CD4-positive, alpha-beta T cell treated with Interleukin-6 for 4 hours (primary cell): ENCODE results near the gene CRELD1.
A peak's percentile ranks its signal among the peaks of the same experiment; 100 is the strongest.

Source experiments
- DNase-seq: peaks from one replicate; pipeline ENCODE4 v3.0.0-alpha.2; 2020; ENCODE audit warnings: mixed read lengths

The CRELD1 gene

DNA sequence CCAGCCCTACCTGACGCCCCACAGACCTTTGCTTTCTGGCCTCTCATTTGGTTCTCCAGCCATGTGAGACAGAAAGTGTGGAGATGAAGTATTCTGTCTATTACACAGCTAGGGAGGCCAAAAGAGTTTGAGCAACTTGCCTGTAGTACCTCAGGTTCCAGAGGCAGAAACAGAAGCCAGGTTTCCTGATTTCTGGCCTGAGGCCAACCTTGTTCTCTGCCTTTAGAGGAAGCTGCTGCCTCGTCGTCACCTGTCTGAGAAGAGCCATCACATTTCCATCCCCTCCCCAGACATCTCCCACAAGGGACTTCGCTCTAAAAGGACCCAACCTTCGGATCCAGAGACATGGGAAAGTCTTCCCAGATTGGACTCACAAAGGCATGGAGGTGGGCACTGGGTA lies 27.2 kb upstream of the CRELD1 start:
- DNase-seq: no peak

DNA sequence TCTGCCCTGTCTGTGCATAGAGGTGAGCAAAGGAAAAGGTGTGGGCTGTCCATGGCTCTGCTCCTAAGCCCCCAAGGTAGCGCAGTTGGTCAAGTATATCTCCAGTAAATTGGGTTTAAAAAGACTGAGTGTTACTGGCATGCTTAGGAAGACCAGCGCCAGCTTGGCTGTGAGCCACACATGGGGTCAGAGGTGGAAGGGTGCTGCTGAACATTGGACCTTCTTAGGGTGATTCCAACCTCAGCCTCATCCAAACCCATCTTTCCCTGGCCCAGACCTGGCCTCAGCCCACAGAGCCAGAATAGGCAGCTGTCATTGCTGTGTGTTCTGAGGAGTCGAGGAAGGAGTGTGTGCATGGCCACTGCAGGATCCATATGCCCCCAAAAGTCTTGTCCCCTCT lies 25.3 kb upstream of the CRELD1 start:
- DNase-seq: no peak

DNA sequence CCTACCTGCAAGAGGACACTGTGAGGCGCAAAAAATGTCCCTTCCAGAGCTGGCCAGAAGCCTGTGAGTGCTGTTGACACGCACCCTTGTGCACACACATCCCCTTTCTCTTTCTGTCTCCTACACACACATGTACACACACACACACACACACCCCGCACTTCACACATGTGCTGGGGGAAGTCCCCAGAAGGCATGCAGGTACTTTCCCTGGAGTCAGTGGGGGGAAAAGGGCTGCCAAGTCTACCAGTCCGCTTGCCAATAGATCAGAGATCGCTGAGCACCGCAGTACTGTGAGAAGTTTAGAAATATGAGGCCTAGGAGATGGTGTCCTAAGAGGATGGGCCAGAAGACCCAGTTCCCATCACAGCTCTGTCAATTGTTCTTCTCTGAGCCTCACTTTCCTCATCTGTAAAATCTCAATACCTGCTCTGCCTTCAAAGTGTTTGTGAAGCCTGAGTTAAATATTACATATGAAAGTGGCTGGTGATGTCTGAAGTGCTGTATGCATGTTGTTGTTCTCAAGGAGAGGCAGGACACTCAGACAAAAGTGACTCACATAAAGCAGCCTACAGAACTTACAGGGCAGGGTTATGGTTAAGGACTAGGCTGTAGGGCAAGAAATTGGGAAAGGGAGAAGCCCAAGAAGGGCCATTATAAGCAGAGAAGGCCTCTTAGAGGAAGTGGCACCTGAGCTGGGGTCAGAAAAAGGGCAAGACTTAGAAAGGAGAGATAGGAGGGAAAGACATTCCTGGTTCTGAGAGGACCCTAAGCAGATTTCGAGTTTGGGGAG lies 24.2 kb upstream of the CRELD1 start:
- DNase-seq: no peak

DNA sequence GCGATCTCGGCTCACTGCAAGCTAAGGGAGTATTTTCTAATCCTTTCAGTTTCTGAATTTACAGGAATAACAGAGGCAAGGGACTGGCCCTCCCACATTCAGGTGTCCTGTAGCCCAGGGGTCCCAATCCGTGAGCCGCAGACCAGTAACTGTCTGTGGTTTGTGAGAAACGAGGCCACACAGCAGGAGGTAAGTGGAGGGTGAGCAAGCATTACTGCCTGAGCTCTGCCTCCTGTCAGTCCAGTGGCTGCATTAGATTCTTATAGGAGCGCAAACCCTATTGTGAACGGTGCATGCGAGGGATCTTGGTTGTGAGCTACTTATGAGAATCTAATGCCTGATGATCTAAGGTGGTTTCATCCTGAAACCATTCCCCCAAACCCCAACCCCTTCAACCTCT lies 21.8 kb upstream of the CRELD1 start:
- no peak for DNase-seq

DNA sequence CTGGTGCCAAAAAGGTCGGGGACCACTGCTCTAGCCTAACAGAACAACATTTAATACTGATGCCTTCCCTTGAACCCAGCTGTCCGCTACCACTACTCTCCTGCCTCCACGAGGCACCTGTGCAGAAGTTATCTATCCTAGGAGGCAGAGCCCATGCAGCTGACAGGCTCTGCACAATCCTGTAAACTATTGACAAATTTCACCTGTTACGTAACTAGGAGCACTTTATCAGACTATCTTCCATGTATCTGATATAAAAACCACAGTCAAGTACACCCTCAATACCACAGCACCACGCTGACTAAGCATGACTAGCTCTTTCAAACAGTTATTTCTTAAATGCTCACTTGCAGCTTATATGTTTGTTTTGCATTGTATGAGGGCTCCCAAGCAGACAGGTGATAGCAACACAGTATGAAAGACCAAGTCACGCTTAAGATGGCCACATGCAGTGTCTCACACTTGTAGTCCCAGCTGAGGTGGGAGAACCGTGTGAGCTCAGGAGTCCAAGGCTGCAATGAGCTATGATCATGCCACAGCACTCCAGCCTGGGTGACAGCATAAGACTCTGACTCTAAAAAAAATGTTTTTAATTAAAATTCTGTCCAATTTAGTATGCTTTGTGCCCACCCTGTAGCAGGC lies 21.2 kb upstream of the CRELD1 start:
- DNase-seq: peak; percentile 44

DNA sequence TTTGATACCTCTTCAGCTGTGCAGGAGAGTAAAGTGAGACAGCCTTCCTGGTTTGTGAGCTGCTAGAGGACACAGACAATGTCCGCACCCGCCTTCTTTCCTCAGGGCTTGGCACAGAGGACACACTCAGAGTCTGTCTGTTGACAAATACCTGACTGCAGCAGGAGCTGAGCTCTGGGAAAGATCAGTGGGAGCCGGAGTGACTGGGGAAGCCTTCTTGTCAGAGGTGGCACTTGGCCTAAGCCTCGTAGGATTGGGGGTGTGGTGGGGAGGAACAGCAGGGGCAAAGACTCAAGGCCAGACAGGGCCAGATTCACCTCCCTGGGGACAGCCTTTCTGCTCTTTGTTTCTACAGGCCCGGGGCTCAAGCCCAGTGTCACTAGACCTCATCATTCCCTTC lies 20.0 kb upstream of the CRELD1 start:
- DNase-seq: no peak

DNA sequence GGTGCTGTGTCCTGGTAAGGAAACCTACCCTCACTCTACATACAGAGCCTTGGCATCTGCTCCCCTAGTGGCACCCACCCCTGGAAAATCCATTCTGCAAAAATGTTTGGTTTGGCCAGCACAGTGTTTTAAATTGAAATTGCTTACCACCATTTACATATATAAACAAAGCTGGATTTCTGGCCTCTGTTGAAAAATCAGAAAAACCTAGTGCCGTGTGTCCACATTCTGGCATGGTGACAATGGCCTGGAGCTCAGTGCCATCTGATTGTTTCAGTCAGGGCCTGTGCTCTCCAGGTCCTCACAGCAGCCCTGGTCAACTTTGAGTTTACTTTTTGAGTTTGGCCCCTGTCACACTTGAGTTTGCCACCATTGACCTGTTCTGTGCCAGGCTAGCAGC lies 19.6 kb upstream of the CRELD1 start:
- DNase-seq: no peak

DNA sequence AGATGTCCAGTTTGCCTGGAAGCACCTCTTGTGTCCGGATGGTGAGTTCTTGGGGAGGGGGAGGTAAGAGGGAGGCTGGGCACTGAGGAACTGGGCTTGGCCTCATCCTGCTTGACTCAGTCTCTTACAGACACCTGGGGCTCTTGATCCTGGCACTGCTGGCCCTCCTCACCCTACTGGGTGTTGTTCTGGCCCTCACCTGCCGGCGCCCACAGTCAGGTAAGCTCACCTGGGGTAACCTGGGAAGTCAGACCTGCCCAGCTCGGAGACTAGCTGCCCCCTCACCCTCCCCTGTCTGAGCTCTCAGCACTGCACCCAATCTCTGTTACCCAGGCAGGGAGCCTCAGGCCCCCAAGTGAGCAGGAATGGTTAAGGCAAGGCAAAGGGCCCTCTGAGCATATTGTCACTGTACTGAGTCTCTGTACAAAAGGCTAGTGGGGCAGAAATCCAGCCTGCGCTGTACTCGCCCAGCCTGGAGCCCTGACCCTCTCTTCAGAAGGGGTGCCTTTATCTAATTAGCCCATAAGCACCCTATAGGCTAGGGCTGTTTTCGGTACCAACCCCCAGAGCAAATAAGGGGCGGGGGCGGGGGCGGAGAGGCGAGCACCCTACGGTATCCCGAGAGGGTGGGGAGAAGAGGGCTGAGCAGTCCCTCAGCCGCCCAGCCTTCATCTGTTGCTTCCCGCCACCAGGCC lies 18.9 kb upstream of the CRELD1 start:
- DNase-seq: no peak

DNA sequence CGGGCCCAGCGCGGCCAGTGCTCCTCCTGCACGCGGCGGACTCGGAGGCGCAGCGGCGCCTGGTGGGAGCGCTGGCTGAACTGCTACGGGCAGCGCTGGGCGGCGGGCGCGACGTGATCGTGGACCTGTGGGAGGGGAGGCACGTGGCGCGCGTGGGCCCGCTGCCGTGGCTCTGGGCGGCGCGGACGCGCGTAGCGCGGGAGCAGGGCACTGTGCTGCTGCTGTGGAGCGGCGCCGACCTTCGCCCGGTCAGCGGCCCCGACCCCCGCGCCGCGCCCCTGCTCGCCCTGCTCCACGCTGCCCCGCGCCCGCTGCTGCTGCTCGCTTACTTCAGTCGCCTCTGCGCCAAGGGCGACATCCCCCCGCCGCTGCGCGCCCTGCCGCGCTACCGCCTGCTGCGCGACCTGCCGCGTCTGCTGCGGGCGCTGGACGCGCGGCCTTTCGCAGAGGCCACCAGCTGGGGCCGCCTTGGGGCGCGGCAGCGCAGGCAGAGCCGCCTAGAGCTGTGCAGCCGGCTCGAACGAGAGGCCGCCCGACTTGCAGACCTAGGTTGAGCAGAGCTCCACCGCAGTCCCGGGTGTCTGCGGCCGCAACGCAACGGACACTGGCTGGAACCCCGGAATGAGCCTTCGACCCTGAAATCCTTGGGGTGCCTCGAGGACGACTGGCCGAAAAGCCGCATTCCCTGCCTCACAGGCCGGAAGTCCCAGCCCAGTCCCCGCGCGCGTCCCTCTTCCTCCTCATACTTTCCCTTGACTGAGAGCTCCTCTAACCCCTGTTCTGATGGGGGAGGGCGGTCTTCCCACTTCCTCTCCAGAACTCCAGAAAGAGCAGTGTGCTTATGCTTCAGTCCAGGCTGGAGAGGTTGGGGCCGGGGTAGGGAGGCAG lies 18.1 kb upstream of the CRELD1 start:
- DNase-seq: peak; percentile 48

DNA sequence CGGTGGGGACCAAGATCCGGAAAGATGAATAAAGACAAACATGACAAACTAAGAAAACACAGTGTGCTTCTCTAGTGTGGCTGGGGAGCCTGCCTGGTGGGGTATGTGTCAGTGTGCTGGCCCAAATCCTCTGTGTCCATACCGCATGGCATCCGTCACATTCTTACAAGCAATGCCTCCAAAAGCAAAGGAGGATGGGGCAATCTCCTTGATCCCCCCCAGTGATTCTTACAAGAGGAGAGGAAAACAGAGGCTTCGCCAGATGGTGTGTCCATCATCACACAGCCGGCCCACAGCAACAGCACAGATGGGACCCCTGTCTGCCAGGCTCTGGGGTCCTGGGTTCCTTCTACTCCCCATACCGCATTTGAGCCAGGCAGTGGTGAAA lies 17.3 kb upstream of the CRELD1 start:
- DNase-seq: no peak

DNA sequence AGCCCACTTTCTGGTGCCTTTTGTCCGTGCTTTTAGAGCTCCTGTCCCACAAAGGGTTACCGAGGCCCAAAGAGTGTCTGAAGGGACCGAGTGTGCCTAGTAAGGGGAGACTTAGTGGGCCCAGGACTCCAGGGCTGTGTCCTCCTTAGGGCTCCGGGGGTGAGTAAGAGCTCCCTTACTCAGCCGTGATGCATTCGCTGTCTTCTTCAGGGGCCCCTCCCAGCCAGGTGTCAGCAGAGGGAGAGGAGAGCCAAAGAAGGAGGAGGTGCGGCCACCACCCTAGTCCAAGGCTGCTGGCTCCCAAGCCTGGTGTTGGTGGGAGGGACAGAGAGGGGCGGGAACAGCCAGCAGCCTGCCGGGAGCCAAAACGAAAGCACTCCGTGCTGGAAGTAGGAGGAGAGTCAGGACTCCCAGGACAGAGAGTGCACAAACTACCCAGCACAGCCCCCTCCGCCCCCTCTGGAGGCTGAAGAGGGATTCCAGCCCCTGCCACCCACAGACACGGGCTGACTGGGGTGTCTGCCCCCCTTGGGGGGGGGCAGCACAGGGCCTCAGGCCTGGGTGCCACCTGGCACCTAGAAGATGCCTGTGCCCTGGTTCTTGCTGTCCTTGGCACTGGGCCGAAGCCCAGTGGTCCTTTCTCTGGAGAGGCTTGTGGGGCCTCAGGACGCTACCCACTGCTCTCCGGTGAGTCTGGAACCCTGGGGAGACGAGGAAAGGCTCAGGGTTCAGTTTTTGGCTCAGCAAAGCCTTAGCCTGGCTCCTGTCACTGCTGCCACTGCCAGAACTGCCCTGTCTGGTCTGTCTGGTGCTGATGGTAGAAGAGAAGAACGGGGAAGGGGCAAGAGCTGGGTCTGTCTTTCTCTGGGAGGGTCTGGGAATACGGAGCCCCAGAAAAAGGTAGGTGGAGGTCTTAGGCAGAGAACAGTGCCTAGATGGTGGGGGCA lies 16.6 kb upstream of the CRELD1 start, which contains the start of gene IL17RC:
IL17RC (plus strand) TSS at position 365 of the 947 bp plus-strand sequence; CDS start at position 583, 218 bp downstream.
- DNase-seq: peak; percentile 39

DNA sequence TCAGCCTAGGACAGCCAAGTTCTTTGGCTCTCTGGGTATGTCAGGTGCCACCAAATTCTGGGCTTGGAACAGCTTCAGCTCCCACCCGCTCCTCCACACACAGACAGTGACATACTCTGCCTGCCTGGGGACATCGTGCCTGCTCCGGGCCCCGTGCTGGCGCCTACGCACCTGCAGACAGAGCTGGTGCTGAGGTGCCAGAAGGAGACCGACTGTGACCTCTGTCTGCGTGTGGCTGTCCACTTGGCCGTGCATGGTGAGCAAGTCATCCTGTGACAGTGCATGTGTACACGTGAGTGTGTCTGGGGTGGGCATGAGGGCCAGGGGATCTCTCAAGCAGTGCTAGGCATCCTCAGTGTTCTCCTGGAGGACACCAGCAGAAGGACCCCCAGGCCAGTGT lies 15.8 kb upstream of the CRELD1 start:
- no peak for DNase-seq

DNA sequence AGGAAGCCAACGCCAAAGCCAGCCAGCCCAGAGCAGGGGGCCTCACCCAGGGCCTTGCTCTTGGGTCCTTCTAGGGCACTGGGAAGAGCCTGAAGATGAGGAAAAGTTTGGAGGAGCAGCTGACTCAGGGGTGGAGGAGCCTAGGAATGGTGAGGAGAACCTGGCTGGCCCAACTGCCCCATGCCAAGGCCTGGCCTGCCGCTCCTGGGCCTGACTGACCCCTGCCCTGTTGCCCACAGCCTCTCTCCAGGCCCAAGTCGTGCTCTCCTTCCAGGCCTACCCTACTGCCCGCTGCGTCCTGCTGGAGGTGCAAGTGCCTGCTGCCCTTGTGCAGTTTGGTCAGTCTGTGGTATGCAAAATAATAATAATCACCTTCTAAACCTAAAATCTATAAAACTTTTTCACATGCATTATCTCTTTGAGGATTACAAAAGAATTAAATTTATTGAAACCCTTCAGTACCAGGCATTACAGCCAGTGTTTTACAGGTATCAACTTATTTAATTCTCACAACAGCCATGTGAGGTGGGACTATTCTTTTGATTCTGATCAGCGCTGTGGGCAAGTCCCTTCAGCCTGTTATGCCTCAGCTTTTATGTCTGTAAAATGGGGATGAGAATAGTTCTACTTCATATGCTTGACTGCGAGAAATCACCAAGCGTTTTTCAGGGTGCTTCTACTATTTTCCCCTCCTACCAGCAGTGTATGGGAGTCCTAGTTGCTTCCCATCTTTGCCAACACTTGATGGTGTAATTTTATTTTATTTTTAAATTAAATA lies 15.2 kb upstream of the CRELD1 start:
- DNase-seq: no peak

DNA sequence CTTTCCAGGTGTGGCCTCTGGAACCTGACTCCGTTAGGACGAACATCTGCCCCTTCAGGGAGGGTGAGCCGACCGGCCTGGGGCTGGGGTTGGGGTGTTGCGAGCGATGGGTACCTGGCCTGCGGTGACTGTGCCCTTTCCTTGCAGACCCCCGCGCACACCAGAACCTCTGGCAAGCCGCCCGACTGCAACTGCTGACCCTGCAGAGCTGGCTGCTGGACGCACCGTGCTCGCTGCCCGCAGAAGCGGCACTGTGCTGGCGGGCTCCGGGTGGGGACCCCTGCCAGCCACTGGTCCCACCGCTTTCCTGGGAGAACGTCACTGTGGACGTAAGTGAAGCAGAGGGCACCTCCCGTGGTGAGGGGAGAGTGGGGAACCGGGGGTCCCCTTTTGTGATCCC lies 5.5 kb upstream of the CRELD1 start:
- no peak for DNase-seq

DNA sequence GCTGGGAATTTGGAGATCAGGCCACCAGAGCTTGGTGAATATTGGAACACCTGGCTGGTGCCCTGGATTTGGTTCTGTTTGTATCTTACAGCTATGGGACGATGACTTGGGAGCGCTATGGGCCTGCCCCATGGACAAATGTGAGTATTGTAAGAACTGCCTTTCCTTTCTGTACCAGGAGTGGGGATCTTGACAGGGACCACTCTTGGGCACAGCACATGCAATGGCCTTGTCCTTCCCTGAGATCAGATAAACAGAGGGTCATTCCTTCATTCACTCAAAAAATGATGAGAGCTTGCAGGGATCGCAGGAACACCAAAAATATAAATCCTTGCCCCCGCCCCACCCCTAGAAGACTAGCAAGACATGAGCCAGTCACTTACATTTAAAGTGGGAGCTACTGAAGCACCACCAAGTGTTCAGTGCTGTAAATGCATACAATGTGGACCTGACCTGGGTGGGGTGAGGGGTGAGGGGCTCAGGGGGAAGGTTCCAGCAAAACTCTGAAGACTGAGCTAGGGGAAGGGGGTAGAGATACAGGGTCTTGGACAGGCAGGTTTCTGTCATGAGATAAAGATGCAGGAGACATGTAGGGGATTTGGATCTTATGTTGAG lies 2.7 kb upstream of the CRELD1 start:
- no peak for DNase-seq

DNA sequence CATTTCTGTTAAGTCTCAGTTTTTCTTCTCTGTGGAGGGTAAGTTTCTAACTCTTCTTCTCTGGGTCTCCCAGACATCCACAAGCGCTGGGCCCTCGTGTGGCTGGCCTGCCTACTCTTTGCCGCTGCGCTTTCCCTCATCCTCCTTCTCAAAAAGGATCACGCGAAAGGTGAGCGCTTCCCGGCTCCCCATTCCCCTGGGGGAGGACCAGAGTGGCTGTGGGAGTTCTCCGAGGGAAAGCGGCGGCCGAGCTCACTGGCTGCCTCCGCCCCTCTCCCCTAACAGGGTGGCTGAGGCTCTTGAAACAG lies 1.1 kb upstream of the CRELD1 start:
- DNase-seq: no peak

DNA sequence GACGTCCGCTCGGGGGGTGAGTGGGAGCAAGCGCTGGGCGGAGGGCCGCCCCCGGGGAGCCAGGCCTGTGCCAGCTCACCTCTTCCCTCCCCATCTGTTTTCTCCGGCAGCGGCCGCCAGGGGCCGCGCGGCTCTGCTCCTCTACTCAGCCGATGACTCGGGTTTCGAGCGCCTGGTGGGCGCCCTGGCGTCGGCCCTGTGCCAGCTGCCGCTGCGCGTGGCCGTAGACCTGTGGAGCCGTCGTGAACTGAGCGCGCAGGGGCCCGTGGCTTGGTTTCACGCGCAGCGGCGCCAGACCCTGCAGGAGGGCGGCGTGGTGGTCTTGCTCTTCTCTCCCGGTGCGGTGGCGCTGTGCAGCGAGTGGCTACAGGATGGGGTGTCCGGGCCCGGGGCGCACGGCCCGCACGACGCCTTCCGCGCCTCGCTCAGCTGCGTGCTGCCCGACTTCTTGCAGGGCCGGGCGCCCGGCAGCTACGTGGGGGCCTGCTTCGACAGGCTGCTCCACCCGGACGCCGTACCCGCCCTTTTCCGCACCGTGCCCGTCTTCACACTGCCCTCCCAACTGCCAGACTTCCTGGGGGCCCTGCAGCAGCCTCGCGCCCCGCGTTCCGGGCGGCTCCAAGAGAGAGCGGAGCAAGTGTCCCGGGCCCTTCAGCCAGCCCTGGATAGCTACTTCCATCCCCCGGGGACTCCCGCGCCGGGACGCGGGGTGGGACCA lies 632 bp upstream of the CRELD1 start:
- peak; percentile 89 for DNase-seq

DNA sequence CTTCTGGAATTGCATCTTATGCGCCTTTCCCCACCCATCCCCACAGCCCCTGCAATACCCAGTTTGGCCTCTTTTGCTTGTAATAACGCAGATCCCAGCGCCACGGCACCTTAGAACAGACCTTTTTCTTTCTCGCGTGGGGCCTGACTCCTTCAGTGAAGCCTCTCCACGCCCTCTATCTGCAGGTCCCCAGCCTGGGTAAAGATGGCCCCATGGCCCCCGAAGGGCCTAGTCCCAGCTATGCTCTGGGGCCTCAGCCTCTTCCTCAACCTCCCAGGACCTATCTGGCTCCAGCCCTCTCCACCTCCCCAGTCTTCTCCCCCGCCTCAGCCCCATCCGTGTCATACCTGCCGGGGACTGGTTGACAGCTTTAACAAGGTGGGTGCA lies 594 bp downstream of the CRELD1 start:
- peak; percentile 36 for DNase-seq

DNA sequence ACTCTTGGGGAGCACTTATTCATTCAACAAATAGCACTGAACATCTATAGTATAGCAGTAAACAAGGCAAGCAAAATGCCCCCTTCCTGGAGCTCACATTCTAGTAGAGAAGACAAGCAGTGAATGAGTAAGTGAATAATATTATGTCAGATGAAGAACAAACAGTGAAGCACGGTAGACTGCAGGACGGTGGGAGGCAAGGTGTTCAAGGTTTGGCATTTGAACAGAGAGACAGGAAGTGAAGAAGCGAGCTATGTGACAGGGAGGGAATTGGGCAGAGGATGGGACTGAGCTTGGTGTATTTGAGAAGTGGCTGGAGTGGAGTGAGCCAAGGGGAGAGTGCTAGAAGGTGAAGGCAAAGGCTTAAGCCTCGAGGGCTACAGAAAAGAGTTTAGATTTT lies 1.4 kb downstream of the CRELD1 start:
- no peak for DNase-seq

DNA sequence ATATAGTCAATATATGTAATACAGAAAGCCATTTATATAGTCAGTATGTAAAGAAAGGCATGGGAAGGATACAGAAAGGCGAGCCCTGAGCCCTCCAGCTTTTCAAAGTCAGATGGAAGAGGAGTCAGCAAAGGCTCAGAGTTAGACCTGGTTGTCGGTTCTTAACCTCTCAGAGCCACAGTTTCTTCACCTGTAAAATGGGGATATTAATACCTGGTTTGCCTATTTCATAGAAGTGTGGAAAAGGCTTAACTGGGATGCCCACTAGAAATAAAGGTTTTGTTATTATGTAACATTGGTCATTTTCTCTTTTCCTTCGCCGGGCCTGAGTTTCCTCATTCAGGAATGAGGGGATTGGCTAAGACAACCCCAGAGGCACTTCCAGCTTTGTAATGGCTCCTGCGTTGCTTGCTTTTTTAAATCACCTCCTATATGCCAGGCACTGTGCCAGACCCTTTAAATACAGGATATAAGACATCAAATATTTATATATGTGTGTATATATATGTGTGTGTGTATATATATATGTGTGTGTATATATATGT lies 2.4 kb downstream of the CRELD1 start:
- DNase-seq: no peak
